22Rv1 (cell line): ENCODE results near the gene GRIN3B.

ENCODE experiments used
- CTCF ChIP-seq: fragments of 450-650 bp; IDR thresholded peaks from 2 replicates; pipeline ENCODE4 v1.5.1; 2017; ENCODE audit warnings: mild to moderate bottlenecking
- ZFX ChIP-seq: fragments of 450-650 bp; IDR thresholded peaks from 2 replicates; pipeline ENCODE4 v1.6.1; 2017; ENCODE audit warnings: antibody characterized with exemption, borderline replicate concordance

- no peak for TF ChIP-seq CTCF
- no peak for TF ChIP-seq ZFX
Observed at GRCh38 chr19:952680-953444, 47.4 kb upstream of the GRIN3B start.
